IPS DF 19.7 (cell line): ENCODE data around the gene CREBL2.

ENCODE experiments used
- DNase-seq: peaks from one replicate; pipeline ENCODE4 v3.0.0-alpha.2; 2013; ENCODE audit warnings: low read depth, low spot score

Gene CREBL2

GRCh38 chr12:12673296-12673695 lies 61.6 kb downstream of the CREBL2 start:
- DNase-seq = no peak

- peak; percentile 59 for DNase-seq
Measured at GRCh38 chr12:12676605-12677004, 64.9 kb downstream of the CREBL2 start.

- no peak for DNase-seq
Measured at GRCh38 chr12:12681061-12681765, 69.5 kb downstream of the CREBL2 start.

- no peak for DNase-seq
Measured at GRCh38 chr12:12682284-12682683, 70.6 kb downstream of the CREBL2 start.

- no peak for DNase-seq
Measured at GRCh38 chr12:12683136-12683697, 71.5 kb downstream of the CREBL2 start.

GRCh38 chr12:12683725-12684124 lies 72.0 kb downstream of the CREBL2 start:
- DNase-seq = no peak

- DNase-seq = peak; percentile 97
Measured at GRCh38 chr12:12684375-12685106, 72.9 kb downstream of the CREBL2 start.

- peak; percentile 64 for DNase-seq
Measured at GRCh38 chr12:12685305-12685704, 73.6 kb downstream of the CREBL2 start.

- DNase-seq = no peak
Measured at GRCh38 chr12:12686472-12686871, 74.8 kb downstream of the CREBL2 start.

- DNase-seq = no peak
Measured at GRCh38 chr12:12686925-12687324, 75.2 kb downstream of the CREBL2 start.

- DNase-seq = no peak
Measured at GRCh38 chr12:12689647-12690300, 78.1 kb downstream of the CREBL2 start.

- no peak for DNase-seq
Measured at GRCh38 chr12:12691549-12691948, 79.9 kb downstream of the CREBL2 start.

GRCh38 chr12:12693111-12693671 lies 81.5 kb downstream of the CREBL2 start:
- DNase-seq = no peak
